Breast epithelium (tissue), 4 donors: Measurements from ENCODE around the gene NDST1. TPM values are rescaled to one million over a fixed set of nuclear protein-coding genes. Genes with fewer than 3 reads are reported as not detected.

Experiments used
- DNase-seq, 2 donors: peaks; one replicate each; pipeline ENCODE4 v3.0.0-alpha.2; 2019; ENCODE audit warnings: low spot score in 2 of 2
- H3K27ac ChIP-seq, 2 donors: fragments of 200-600 bp; sonication (generic) in 1 of 2; one replicate each; pipeline ENCODE4 v1.5.1; 2016 to 2019; ENCODE audit warnings: mild to moderate bottlenecking in 1 of 2
- H3K27me3 ChIP-seq, 2 donors: fragments of 200-600 bp; sonication (generic) in 1 of 2; one replicate each; pipeline versions ENCODE4 v1.5.1 to v1.6.0; 2017 to 2019; ENCODE audit warnings: control low read depth in 1 of 2, mild to moderate bottlenecking in 1 of 2
- H3K36me3 ChIP-seq: fragments of 200-600 bp; one replicate; pipeline ENCODE4 v1.5.1; 2019
- H3K4me1 ChIP-seq, 2 donors: fragments of 200-600 bp; sonication (generic); one replicate each; pipeline ENCODE4 v1.5.1; 2016 to 2019; ENCODE audit warnings: control low read depth in 1 of 2
- H3K4me3 ChIP-seq, 3 donors: fragments of 200-600 bp; sonication (generic); 1 replicate in 2 of 3; 2 replicates in 1 of 3; pipeline ENCODE4 v1.5.1; 2016 to 2019; ENCODE audit warnings: mild to moderate bottlenecking in 3 of 3, moderate library complexity in 2 of 3
- H3K9me3 ChIP-seq, 2 donors: fragments of 200-600 bp; sonication (generic) in 1 of 2; one replicate each; pipeline ENCODE4 v1.5.1; 2016 to 2019; ENCODE audit warnings: control low read depth in 1 of 2
- POLR2A ChIP-seq: fragments of 450-650 bp; IDR thresholded peaks from one replicate; pipeline ENCODE4 v1.6.1; 2016; ENCODE audit warnings: antibody characterized with exemption, mild to moderate bottlenecking, moderate library complexity
- POLR2AphosphoS5 ChIP-seq, 3 donors: sonication (generic); formaldehyde crosslinking; IDR thresholded peaks; one replicate each; pipeline ENCODE4 v1.6.1; 2017; ENCODE audit warnings: antibody characterized with exemption in 3 of 3
- intact Hi-C: fragments of 100-400 bp; cut with DNase I; formaldehyde crosslinking; loops from one replicate; pipeline ENCODE4 v1.15.1; 2023; ENCODE audit warnings: low total_unique reads
- total RNA-seq, 3 donors: library from RNA; depleted of rRNA; stranded (reverse); fragments of >200 nt; gene quantifications; one replicate each; pipeline ENCODE4 v1.1.0, GENCODE V29; 2016
- TF ChIP-seq, protein P1 (sequence below), 3 donors: fragments of 450-650 bp; IDR thresholded peaks; one replicate each; pipeline ENCODE4 v1.5.1; 2016 to 2017; ENCODE audit warnings: antibody characterized with exemption in 3 of 3, mild to moderate bottlenecking in 3 of 3, moderate library complexity in 3 of 3

Gene NDST1
- total RNA-seq, 3 donors from 2014 or later, result 46.7 to 92.3 (median 74.1) TPM

DNA sequence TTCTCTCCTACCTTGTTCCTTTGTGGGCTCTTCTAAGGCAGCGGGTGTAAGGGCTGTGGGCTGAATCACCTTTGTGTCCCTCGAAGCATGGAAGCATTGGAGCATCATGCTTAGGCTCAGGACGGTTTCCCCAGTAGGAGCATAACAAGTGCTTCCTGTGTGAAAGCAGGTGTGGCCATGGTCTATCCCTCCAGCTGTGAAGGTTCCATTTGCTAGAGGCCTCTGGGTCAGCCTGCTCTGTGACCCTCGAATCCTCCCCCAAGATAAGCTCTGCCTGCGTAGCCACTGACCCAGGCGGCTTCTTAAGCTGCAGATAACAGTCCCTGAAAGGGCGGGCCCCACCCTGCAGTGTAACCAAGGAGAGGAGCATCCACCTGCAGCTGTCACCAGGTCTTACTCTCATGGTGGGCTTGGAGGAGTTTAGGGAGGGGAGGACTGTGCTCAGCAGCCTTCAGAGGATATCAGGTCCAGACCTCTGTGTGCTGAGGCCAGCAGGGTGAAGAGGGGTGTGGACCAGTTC is 8.4 kb upstream of the NDST1 start:
- Histone ChIP-seq H3K36me3 (no peaks in the 10 kb centered on the region), H3K9me3 (no peaks in the 10 kb centered on the region), H3K27me3 (no peaks in the 10 kb centered on the region), H3K4me3 (no peak overlapping the region), H3K4me1 (peaks cover 59 to 69% of the 10 kb centered on the region in 2 donors), H3K27ac (peak overlapping the region; percentile 96 to 99)
- no peak for DNase-seq
- TF ChIP-seq, protein P1, sequence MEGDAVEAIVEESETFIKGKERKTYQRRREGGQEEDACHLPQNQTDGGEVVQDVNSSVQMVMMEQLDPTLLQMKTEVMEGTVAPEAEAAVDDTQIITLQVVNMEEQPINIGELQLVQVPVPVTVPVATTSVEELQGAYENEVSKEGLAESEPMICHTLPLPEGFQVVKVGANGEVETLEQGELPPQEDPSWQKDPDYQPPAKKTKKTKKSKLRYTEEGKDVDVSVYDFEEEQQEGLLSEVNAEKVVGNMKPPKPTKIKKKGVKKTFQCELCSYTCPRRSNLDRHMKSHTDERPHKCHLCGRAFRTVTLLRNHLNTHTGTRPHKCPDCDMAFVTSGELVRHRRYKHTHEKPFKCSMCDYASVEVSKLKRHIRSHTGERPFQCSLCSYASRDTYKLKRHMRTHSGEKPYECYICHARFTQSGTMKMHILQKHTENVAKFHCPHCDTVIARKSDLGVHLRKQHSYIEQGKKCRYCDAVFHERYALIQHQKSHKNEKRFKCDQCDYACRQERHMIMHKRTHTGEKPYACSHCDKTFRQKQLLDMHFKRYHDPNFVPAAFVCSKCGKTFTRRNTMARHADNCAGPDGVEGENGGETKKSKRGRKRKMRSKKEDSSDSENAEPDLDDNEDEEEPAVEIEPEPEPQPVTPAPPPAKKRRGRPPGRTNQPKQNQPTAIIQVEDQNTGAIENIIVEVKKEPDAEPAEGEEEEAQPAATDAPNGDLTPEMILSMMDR (IDR thresholded peaks at IDR 0.05), result no peak
- TF ChIP-seq POLR2A, result no peak
- TF ChIP-seq POLR2AphosphoS5 (IDR thresholded peaks at IDR 0.05), result no peak
- intact Hi-C loops, result no loop called here

DNA sequence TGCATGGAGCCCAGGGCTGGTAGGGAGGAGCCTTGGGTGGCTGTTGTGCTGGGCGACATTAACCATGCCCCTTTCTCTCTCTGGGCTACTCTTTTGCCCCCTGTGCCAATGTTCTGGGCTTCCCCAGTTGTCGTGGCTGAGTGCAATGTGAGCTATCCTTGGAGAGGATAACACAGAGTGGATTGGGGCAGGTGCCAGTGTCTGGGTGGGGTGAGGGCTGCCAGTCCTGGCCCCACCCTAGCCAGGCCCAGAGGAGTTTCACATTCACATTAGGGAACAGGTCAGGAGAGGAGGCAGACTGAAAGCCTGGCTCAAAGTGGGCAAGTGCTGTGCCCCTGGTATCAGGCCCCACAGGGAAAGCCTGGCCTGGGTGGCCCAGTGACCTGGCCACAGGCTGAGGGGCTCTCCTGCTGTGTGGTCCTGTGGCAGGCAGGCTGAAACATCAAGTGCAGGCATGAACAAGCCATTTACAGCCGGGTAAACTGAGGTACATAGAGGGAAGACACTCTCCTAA is 7.5 kb upstream of the NDST1 start:
- Histone ChIP-seq H3K27ac (peak overlapping the region; percentile 96 to 99), H3K9me3 (no peaks in the 10 kb centered on the region), H3K27me3 (no peaks in the 10 kb centered on the region), H3K36me3 (no peaks in the 10 kb centered on the region), H3K4me3 (peak overlapping the region in 1 of 3 donors; percentile 47), H3K4me1 (peaks cover 59 to 76% of the 10 kb centered on the region in 2 donors)
- DNase-seq, result no peak
- TF ChIP-seq POLR2AphosphoS5 (IDR thresholded peaks at IDR 0.05) (no peak), POLR2A (no peak)
- TF ChIP-seq, protein P1 (IDR thresholded peaks at IDR 0.05), result no peak
- intact Hi-C loops, result no loop called here

DNA sequence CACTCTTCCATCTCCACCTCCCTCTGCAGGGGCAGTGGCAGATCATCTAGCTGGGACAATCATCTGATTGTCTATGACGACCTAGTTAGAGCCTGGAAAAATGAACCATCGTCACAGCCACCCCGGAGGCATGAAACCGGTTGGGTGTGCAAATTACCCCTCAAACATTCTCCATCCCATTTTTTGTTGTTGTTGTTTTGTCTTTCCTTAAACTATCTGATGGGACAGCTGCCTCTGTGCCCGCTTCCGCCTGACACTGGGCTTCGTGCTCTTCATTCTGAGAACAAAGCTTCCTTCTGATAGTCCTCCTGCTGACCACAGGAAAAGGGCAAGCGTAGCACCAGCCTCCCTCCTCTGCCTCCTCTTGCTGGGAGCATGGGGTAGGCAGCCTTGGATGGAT is 7.0 kb upstream of the NDST1 start:
- no peaks in the 10 kb centered on the region for H3K27me3 ChIP-seq
- TF ChIP-seq, protein P1 (IDR thresholded peaks at IDR 0.05), result no peak
- TF ChIP-seq POLR2AphosphoS5 (IDR thresholded peaks at IDR 0.05) (peak; percentile 18 to 82 (median 64)), POLR2A (no peak)
- H3K4me1 ChIP-seq, result peaks cover 59 to 82% of the 10 kb centered on the region in 2 donors
- peak; percentile 92 for DNase-seq
- H3K27ac ChIP-seq, result peak overlapping the region; percentile 96 to 99
- H3K4me3 ChIP-seq, result peak overlapping the region in 1 of 3 donors; percentile 47
- no peaks in the 10 kb centered on the region for H3K36me3 ChIP-seq
- intact Hi-C loops, result no loop called here
- H3K9me3 ChIP-seq, result no peaks in the 10 kb centered on the region

DNA sequence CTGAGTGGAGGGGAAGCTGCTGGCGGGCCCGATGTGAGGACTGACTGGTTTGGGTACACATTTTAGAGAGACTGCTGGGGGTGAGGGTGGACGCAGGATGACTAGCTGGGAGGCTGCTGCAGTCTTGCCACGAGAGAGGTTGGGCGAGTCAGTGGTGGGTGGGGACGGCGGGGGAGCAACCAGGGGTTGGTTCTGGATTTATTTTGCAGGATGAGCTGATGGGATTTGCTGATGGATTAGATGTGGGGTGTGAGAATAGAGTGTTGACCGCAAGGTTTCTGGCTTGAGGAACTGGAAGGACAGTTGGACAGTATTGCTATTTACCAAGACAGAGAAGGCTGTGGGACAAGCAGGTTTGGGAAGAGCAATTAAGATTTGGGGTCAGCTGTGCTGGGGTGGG is 5.8 kb upstream of the NDST1 start:
- Histone ChIP-seq H3K27me3 (no peaks in the 10 kb centered on the region), H3K36me3 (no peaks in the 10 kb centered on the region), H3K27ac (peak overlapping the region; percentile 96 to 99), H3K9me3 (no peaks in the 10 kb centered on the region), H3K4me1 (peaks cover 57 to 80% of the 10 kb centered on the region in 2 donors), H3K4me3 (peak overlapping the region in 1 of 3 donors; percentile 12)
- intact Hi-C loops, result no loop called here
- no peak for TF ChIP-seq POLR2AphosphoS5 (IDR thresholded peaks at IDR 0.05)
- no peak for TF ChIP-seq POLR2A
- TF ChIP-seq, protein P1 (IDR thresholded peaks at IDR 0.05), result no peak
- peak in 1 of 2 donors; percentile 80 for DNase-seq

DNA sequence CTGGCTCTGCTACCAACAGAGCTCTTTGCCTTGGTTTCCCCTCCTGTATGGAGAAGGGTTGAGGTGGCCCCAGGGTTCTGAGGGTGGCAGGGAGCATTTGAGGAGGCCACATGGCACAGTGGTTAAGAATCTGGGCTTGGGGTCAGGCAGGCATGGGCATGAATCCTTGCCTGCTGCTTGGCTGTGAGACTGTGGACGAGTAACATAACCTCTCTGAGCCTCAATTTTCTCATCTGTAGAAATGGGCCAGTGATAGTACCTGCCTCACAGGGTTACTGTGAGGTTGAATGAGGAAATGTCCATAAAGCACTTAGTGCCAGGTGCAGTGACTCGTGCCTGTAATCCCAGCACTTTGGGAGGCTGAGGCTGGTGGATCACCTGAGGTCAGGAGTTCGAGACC is 5.1 kb upstream of the NDST1 start:
- Histone ChIP-seq H3K4me1 (peaks cover 50 to 82% of the 10 kb centered on the region in 2 donors), H3K36me3 (no peaks in the 10 kb centered on the region), H3K27ac (peak overlapping the region; percentile 96 to 99), H3K4me3 (no peak overlapping the region), H3K27me3 (no peaks in the 10 kb centered on the region), H3K9me3 (no peaks in the 10 kb centered on the region)
- DNase-seq, result no peak
- TF ChIP-seq, protein P1 (IDR thresholded peaks at IDR 0.05), result no peak
- TF ChIP-seq POLR2AphosphoS5 (IDR thresholded peaks at IDR 0.05), result no peak
- TF ChIP-seq POLR2A, result no peak
- intact Hi-C loops, result no loop called here
